Gastrocnemius medialis (tissue), 4 donors: ENCODE data around the gene ZNF878.

ENCODE experiments used
- POLR2A ChIP-seq, 2 donors: fragments of 450-650 bp; IDR thresholded peaks; one replicate each; pipeline ENCODE4 v1.6.1; 2017; ENCODE audit warnings: antibody characterized with exemption in 2 of 2, mild to moderate bottlenecking in 2 of 2, moderate library complexity in 2 of 2
- TF ChIP-seq, protein P1 (sequence below), 5 experiments: fragments of 450-650 bp in 3 of 5; fragments of 200-600 bp in 2 of 5; sonication (generic) in 2 of 5; IDR thresholded peaks in 4 of 5; conservative IDR thresholded peaks in 1 of 5; 1 replicate in 4 of 5; 2 replicates in 1 of 5; pipeline ENCODE4 v1.5.1; 2016 to 2019; ENCODE audit warnings: antibody characterized with exemption in 5 of 5, mild to moderate bottlenecking in 3 of 5, moderate library complexity in 3 of 5

DNA sequence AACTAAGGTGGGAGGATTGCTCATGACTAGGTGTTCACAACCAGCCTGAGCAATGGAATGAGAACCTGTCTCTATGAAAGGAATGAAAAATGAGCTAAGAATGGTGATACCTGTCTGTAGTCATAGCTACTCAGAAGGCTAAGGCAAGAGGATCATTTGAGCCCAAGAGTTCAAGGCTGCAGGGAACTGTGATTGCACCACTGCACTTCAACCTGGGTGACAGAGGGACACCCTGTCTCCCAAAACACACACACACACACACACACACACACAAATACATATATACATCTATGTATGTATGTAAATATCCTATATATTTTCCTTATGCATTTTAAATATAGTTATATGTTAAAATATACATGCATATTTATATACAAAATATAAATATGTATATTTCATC, 9.9 kb downstream of the ZNF878 start:
- TF ChIP-seq, protein P1, sequence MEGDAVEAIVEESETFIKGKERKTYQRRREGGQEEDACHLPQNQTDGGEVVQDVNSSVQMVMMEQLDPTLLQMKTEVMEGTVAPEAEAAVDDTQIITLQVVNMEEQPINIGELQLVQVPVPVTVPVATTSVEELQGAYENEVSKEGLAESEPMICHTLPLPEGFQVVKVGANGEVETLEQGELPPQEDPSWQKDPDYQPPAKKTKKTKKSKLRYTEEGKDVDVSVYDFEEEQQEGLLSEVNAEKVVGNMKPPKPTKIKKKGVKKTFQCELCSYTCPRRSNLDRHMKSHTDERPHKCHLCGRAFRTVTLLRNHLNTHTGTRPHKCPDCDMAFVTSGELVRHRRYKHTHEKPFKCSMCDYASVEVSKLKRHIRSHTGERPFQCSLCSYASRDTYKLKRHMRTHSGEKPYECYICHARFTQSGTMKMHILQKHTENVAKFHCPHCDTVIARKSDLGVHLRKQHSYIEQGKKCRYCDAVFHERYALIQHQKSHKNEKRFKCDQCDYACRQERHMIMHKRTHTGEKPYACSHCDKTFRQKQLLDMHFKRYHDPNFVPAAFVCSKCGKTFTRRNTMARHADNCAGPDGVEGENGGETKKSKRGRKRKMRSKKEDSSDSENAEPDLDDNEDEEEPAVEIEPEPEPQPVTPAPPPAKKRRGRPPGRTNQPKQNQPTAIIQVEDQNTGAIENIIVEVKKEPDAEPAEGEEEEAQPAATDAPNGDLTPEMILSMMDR (IDR thresholded peaks at IDR 0.05 in 4 of 5, conservative IDR thresholded peaks at IDR 0.05 in 1 of 5), result no peak
- TF ChIP-seq POLR2A (IDR thresholded peaks at IDR 0.05), result no peak
